Panc1 (cell line): ENCODE results near the gene EXOC6B. TPM values are rescaled to one million over a fixed set of nuclear protein-coding genes. Genes with fewer than 3 reads are reported as not detected.

Source experiments
- ATAC-seq: fragments of 200-7000 bp; cut with Tn5 transposase; 2 replicates; pipeline ENCODE4 v1.9.1; 2020; ENCODE audit warnings: mild to moderate bottlenecking, moderate library complexity
- BruUV-seq: library from RNA; stranded (reverse); fragments of 400-500 nt; replicated peaks from 2 replicates; lab custom pipeline; 2021; lab: Mats Ljungman, UMichigan
- CTCF ChIA-PET: fragments of 300-600 bp; sonication (Branson Sonifier 250); formaldehyde crosslinking; loops from one replicate; lab custom pipeline; 2022; ENCODE audit warnings: antibody characterized with exemption; lab: Charles Lee
- POLR2A ChIA-PET: fragments of 300-600 bp; sonication (Branson Sonifier 250); formaldehyde crosslinking; loops from one replicate; lab custom pipeline; 2022; ENCODE audit warnings: antibody characterized with exemption; lab: Charles Lee
- DNase-seq: peaks from one replicate; pipeline ENCODE4 v3.0.0-alpha.2; 2010; ENCODE audit warnings: low read depth, low spot score
- H3K27ac ChIP-seq: 2 replicates; pipeline ENCODE4 v1.5.1; 2011; ENCODE audit warnings: mild to moderate bottlenecking, low read length, inconsistent platforms
- H3K27me3 ChIP-seq: fragments of 200-500 bp; sonication (Bioruptor generic); 2 replicates; pipeline ENCODE4 v1.6.0; 2014; ENCODE audit warnings: low read length, inconsistent platforms; ENCODE audit not compliant: control insufficient read depth, insufficient read depth
- H3K36me3 ChIP-seq: fragments of 200-500 bp; sonication (Bioruptor generic); 2 replicates; pipeline ENCODE4 v1.5.1; 2014; ENCODE audit warnings: inconsistent platforms, mild to moderate bottlenecking, low read length, moderate library complexity; ENCODE audit not compliant: control insufficient read depth, insufficient read depth
- H3K4me1 ChIP-seq: 2 replicates; pipeline ENCODE4 v1.5.1; 2011; ENCODE audit warnings: inconsistent platforms, mild to moderate bottlenecking, low read length, moderate library complexity; ENCODE audit not compliant: control insufficient read depth, insufficient read depth
- H3K4me3 ChIP-seq, 2 experiments: 2 replicates each; pipeline ENCODE4 v1.5.1; 2011 to 2012; ENCODE audit warnings: low read depth in 2 of 2, low read length in 2 of 2, mild to moderate bottlenecking in 2 of 2, inconsistent platforms in 1 of 2, moderate library complexity in 1 of 2
- H3K9me3 ChIP-seq: fragments of 200-500 bp; sonication (Bioruptor generic); 2 replicates; pipeline ENCODE4 v1.5.1; 2014; ENCODE audit warnings: low read depth, mild to moderate bottlenecking, inconsistent platforms, low read length, moderate library complexity; ENCODE audit not compliant: control insufficient read depth, insufficient read depth
- POLR2AphosphoS5 ChIP-seq: IDR thresholded peaks from 2 replicates; pipeline ENCODE4 v1.6.1; 2012; ENCODE audit warnings: mild to moderate bottlenecking, low read depth, low read length, moderate library complexity
- SIN3A ChIP-seq: IDR thresholded peaks from 2 replicates; pipeline ENCODE4 v1.6.1; 2012; ENCODE audit warnings: low read depth, mild to moderate bottlenecking, low read length, moderate library complexity, borderline replicate concordance; ENCODE audit not compliant: insufficient read depth
- TCF7L2 ChIP-seq: IDR thresholded peaks from 2 replicates; pipeline ENCODE4 v1.6.1; 2011; ENCODE audit warnings: mild to moderate bottlenecking, low read depth, low read length, inconsistent platforms
- in situ Hi-C: cut with HindIII; loops from 2 replicates; pipeline ENCODE4 v1.10.0; 2016; ENCODE audit warnings: low sequenced_read_pairs, low pct_unique_long_range_greater_than_20kb
- intact Hi-C: fragments of 100-400 bp; cut with micrococcal nuclease; formaldehyde crosslinking; loops from one replicate; pipeline ENCODE4 v1.10.0; 2022; ENCODE audit not compliant: unreplicated experiment
- total RNA-seq: library from RNA; stranded (reverse); gene quantifications from one replicate; pipeline ENCODE4 v1.2.1, GENCODE V29; 2021; ENCODE audit not compliant: unreplicated experiment
- TF ChIP-seq, protein P1 (sequence below), 2 experiments: IDR thresholded peaks; 2 replicates each; pipeline ENCODE4 v1.6.1; 2011 to 2012; ENCODE audit warnings: low read depth in 2 of 2, control low read depth in 1 of 2, low read length in 1 of 2, mild to moderate bottlenecking in 1 of 2, moderate library complexity in 1 of 2; ENCODE audit not compliant: insufficient read depth in 1 of 2
- TF ChIP-seq, protein P2 (sequence below): fragments of 450-650 bp; IDR thresholded peaks from 2 replicates; pipeline ENCODE4 v1.5.1; 2017; ENCODE audit warnings: mild to moderate bottlenecking

EXOC6B gene
- total RNA-seq, 1 experiment from 2014 or later: 23.2 TPM

DNA sequence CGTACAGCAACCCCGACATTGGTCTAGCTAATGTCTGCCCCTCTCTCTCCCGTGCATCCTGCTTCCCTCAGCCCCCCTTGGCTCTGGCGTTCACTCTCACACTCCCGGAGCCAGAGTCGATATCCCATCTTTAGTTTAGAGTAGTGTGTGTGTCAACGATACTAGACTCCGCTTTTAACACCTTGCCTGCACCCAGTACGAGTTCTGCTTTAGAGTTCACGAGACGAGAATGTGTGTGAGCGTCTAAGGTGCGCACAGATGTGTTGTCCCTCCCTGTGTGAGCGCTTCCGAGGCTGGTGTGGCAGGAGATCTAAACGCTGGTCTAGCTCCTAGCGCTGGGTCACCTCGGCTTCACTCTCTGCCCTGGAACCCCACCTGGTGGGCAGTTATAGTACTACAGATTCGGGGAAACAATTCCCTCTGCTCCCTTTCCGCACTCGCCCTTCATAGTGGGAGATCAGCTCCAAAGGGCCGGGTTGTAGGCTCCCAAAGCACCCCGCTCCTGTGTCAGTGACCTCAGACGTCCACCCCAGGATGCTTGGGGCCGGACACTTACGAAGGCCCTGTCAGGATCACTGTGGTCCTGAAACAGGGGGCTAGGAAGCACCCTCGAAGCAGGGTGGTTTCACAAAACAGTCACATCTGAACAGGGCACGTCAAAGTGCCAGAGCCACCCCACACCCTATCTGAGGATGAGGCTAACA is 675.5 kb downstream of the EXOC6B start:
- ChIA-PET CTCF (interaction anchor here (0.5 to 1.6 kb wide), 10 partner anchors 213 to 637 kb away, joined by 3 to 17 read pairs (median 4); no protein-coding TSS in a partner anchor), POLR2A (no interaction called here)
- ATAC-seq (peak; percentile 87), DNase-seq (peak; percentile 65)
- Histone ChIP-seq H3K9me3 (no peaks in the 10 kb centered on the region), H3K4me1 (peaks cover 22% of the 10 kb centered on the region), H3K36me3 (no peaks in the 10 kb centered on the region), H3K4me3 (peak overlapping the region; percentile 40 to 64), H3K27me3 (peaks cover 11% of the 10 kb centered on the region), H3K27ac (no peak overlapping the region)
- in situ Hi-C loops: no loop called here
- BruUV-seq: no TSS peak
- intact Hi-C loops: loop anchor here (1.0 to 10.0 kb wide), 5 partner anchors 226 to 603 kb away; no protein-coding TSS in a partner anchor
- TF ChIP-seq TCF7L2 (no peak), SIN3A (no peak), POLR2AphosphoS5 (no peak)
- TF ChIP-seq, protein P1, sequence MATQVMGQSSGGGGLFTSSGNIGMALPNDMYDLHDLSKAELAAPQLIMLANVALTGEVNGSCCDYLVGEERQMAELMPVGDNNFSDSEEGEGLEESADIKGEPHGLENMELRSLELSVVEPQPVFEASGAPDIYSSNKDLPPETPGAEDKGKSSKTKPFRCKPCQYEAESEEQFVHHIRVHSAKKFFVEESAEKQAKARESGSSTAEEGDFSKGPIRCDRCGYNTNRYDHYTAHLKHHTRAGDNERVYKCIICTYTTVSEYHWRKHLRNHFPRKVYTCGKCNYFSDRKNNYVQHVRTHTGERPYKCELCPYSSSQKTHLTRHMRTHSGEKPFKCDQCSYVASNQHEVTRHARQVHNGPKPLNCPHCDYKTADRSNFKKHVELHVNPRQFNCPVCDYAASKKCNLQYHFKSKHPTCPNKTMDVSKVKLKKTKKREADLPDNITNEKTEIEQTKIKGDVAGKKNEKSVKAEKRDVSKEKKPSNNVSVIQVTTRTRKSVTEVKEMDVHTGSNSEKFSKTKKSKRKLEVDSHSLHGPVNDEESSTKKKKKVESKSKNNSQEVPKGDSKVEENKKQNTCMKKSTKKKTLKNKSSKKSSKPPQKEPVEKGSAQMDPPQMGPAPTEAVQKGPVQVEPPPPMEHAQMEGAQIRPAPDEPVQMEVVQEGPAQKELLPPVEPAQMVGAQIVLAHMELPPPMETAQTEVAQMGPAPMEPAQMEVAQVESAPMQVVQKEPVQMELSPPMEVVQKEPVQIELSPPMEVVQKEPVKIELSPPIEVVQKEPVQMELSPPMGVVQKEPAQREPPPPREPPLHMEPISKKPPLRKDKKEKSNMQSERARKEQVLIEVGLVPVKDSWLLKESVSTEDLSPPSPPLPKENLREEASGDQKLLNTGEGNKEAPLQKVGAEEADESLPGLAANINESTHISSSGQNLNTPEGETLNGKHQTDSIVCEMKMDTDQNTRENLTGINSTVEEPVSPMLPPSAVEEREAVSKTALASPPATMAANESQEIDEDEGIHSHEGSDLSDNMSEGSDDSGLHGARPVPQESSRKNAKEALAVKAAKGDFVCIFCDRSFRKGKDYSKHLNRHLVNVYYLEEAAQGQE (IDR thresholded peaks at IDR 0.05; ENCODE audit: insufficient read depth in 1 of 2, low read depth in 2 of 2, low read length in 1 of 2): no peak
- TF ChIP-seq, protein P2, sequence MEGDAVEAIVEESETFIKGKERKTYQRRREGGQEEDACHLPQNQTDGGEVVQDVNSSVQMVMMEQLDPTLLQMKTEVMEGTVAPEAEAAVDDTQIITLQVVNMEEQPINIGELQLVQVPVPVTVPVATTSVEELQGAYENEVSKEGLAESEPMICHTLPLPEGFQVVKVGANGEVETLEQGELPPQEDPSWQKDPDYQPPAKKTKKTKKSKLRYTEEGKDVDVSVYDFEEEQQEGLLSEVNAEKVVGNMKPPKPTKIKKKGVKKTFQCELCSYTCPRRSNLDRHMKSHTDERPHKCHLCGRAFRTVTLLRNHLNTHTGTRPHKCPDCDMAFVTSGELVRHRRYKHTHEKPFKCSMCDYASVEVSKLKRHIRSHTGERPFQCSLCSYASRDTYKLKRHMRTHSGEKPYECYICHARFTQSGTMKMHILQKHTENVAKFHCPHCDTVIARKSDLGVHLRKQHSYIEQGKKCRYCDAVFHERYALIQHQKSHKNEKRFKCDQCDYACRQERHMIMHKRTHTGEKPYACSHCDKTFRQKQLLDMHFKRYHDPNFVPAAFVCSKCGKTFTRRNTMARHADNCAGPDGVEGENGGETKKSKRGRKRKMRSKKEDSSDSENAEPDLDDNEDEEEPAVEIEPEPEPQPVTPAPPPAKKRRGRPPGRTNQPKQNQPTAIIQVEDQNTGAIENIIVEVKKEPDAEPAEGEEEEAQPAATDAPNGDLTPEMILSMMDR: peak; percentile 89

DNA sequence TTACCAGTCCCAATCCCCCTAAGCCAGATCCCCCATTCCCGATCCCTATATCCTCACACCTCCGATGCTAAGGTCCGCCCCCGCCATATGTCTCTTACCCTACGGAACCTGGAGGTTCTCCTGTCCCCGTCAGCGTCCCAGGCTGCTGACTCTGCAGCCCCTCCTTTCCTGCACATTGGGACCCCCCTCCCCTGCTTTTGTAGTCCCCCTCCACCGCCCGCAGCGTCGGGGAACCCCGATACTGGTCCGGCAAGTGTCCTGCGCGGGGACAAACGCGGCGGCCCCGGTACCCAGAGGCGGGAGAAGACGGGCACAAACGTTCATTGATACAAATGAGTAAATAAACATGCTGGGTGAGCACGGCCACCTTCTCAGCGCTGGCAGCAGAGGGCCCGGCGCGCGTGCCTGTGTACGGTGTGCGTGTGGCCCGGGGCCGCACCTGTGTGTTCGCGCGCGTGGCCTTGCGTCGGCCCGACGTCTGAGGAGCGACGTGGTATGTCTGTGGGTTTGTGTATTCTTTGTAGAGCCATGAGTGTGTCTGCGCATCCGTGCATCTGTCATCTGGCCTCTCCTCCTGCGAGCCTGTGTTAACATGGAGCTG is 676.2 kb downstream of the EXOC6B start:
- in situ Hi-C loops: no loop called here
- intact Hi-C loops: loop anchor here (1.0 to 10.0 kb wide), 5 partner anchors 225 to 602 kb away; no protein-coding TSS in a partner anchor
- TF ChIP-seq, protein P1 (IDR thresholded peaks at IDR 0.05; ENCODE audit: insufficient read depth in 1 of 2, low read depth in 2 of 2, low read length in 1 of 2): no peak
- TF ChIP-seq TCF7L2: no peak
- TF ChIP-seq, protein P2: no peak
- TF ChIP-seq SIN3A: no peak
- no peak for TF ChIP-seq POLR2AphosphoS5
- peaks cover 22% of the 10 kb centered on the region for H3K4me1 ChIP-seq
- CTCF ChIA-PET: interaction anchor here (0.5 to 1.6 kb wide), 10 partner anchors 213 to 636 kb away, joined by 3 to 17 read pairs (median 4); no protein-coding TSS in a partner anchor
- peak overlapping the region; percentile 40 to 64 for H3K4me3 ChIP-seq
- H3K27ac ChIP-seq: no peak overlapping the region
- H3K36me3 ChIP-seq: no peaks in the 10 kb centered on the region
- POLR2A ChIA-PET: no interaction called here
- H3K27me3 ChIP-seq: peaks cover 11% of the 10 kb centered on the region
- BruUV-seq: no TSS peak
- DNase-seq (no peak), ATAC-seq (peak; percentile 2)
- no peaks in the 10 kb centered on the region for H3K9me3 ChIP-seq
